ENCODE measurements around the gene FBP2.

Gene FBP2

DNA sequence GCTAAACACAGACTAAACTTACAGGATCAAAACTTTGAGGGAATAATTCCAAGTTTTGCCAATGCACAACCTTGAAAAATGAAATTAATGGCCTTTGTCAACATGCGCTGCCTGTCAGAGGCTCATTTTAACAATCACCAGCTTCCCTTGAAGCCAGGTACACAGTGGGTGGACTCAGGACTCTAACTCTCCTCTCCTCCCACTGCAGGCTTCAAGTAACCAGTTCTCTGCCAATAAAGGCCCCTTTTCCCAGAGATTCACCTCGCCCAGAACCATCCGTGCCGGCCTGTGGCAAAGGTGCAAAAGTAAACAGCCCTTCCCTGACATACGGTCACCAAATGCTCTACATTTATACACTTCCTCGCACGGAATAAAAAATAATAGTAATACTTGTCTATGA is 18.4 kb upstream of the FBP2 start:
- CTCF ChIA-PET, result no interaction called here
- POLR2A ChIA-PET, result no interaction called here
- no peaks in the 10 kb centered on the region for H3K4me1 ChIP-seq (ENCODE audit: control insufficient read depth, insufficient read depth, low read length)
- no peak overlapping the region for H3K27ac ChIP-seq (ENCODE audit: extremely low read depth, low read depth, low read length)
- H3K9me3 ChIP-seq (ENCODE audit: control insufficient read depth, insufficient read depth, low read depth, low read length), result no peaks in the 10 kb centered on the region
- no peaks in the 10 kb centered on the region for H3K36me3 ChIP-seq (ENCODE audit: control insufficient read depth in 2 of 2, insufficient read depth in 1 of 2, low read length in 2 of 2)
- H3K4me3 ChIP-seq (ENCODE audit: low read depth, low read length), result no peak overlapping the region
- TF ChIP-seq, protein P1, sequence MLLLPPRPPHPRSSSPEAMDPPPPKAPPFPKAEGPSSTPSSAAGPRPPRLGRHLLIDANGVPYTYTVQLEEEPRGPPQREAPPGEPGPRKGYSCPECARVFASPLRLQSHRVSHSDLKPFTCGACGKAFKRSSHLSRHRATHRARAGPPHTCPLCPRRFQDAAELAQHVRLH (tag by site-specific recombination; IDR thresholded peaks at IDR 0.05), result no peak
- TF ChIP-seq ZNF76 (tag by site-specific recombination; IDR thresholded peaks at IDR 0.05; ENCODE audit: borderline replicate concordance, low read depth) (no peak), ZNF169 (tag by site-specific recombination; IDR thresholded peaks at IDR 0.05) (no peak), KLF10 (tag by site-specific recombination; IDR thresholded peaks at IDR 0.05) (no peak), ZFP37 (tag by site-specific recombination; IDR thresholded peaks at IDR 0.05) (no peak), ZNF571 (tag by site-specific recombination; IDR thresholded peaks at IDR 0.05) (no peak)
- TF ChIP-seq, protein P2, sequence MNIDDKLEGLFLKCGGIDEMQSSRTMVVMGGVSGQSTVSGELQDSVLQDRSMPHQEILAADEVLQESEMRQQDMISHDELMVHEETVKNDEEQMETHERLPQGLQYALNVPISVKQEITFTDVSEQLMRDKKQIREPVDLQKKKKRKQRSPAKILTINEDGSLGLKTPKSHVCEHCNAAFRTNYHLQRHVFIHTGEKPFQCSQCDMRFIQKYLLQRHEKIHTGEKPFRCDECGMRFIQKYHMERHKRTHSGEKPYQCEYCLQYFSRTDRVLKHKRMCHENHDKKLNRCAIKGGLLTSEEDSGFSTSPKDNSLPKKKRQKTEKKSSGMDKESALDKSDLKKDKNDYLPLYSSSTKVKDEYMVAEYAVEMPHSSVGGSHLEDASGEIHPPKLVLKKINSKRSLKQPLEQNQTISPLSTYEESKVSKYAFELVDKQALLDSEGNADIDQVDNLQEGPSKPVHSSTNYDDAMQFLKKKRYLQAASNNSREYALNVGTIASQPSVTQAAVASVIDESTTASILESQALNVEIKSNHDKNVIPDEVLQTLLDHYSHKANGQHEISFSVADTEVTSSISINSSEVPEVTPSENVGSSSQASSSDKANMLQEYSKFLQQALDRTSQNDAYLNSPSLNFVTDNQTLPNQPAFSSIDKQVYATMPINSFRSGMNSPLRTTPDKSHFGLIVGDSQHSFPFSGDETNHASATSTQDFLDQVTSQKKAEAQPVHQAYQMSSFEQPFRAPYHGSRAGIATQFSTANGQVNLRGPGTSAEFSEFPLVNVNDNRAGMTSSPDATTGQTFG (tag by site-specific recombination; IDR thresholded peaks at IDR 0.05; ENCODE audit: borderline replicate concordance), result no peak
- TF ChIP-seq, protein P3, sequence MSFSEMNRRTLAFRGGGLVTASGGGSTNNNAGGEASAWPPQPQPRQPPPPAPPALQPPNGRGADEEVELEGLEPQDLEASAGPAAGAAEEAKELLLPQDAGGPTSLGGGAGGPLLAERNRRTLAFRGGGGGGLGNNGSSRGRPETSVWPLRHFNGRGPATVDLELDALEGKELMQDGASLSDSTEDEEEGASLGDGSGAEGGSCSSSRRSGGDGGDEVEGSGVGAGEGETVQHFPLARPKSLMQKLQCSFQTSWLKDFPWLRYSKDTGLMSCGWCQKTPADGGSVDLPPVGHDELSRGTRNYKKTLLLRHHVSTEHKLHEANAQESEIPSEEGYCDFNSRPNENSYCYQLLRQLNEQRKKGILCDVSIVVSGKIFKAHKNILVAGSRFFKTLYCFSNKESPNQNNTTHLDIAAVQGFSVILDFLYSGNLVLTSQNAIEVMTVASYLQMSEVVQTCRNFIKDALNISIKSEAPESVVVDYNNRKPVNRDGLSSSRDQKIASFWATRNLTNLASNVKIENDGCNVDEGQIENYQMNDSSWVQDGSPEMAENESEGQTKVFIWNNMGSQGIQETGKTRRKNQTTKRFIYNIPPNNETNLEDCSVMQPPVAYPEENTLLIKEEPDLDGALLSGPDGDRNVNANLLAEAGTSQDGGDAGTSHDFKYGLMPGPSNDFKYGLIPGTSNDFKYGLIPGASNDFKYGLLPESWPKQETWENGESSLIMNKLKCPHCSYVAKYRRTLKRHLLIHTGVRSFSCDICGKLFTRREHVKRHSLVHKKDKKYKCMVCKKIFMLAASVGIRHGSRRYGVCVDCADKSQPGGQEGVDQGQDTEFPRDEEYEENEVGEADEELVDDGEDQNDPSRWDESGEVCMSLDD (tag by site-specific recombination; IDR thresholded peaks at IDR 0.05), result no peak

DNA sequence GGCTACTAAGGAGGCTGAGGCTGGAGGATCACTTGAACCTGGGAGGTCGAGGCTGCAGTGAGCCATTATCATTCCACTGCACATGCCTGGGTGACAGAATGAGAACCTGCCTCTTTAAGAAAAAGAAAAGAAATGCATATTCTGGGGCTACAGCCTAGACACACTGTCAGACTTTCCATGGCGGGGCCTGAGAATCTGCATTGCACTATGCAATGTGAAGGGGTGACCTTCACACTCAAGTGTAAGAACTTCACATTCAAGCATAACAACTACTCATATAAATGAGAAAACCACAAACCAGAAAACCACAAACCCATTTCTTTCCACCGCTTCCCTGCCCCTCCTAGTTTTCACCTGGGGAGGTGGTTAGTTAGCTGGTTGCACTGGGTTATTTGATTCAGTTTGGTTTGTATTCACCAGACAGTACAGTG is 18.0 kb upstream of the FBP2 start:
- CTCF ChIA-PET, result interaction anchor here (0.9 kb wide), 1 partner anchor 11 kb away, joined by 4 read pairs; no protein-coding TSS in a partner anchor
- Histone ChIP-seq H3K36me3 (ENCODE audit: control insufficient read depth in 2 of 2, insufficient read depth in 1 of 2, low read length in 2 of 2) (no peaks in the 10 kb centered on the region), H3K4me3 (ENCODE audit: low read depth, low read length) (no peak overlapping the region), H3K27ac (ENCODE audit: extremely low read depth, low read depth, low read length) (no peak overlapping the region), H3K4me1 (ENCODE audit: control insufficient read depth, insufficient read depth, low read length) (no peaks in the 10 kb centered on the region), H3K9me3 (ENCODE audit: control insufficient read depth, insufficient read depth, low read depth, low read length) (no peaks in the 10 kb centered on the region)
- POLR2A ChIA-PET, result no interaction called here
- TF ChIP-seq KLF1 (tag by site-specific recombination; IDR thresholded peaks at IDR 0.05), result no peak
- no peak for TF ChIP-seq ZBTB7A (tag by site-specific recombination; IDR thresholded peaks at IDR 0.05; ENCODE audit: low read depth)
- TF ChIP-seq, protein P4, sequence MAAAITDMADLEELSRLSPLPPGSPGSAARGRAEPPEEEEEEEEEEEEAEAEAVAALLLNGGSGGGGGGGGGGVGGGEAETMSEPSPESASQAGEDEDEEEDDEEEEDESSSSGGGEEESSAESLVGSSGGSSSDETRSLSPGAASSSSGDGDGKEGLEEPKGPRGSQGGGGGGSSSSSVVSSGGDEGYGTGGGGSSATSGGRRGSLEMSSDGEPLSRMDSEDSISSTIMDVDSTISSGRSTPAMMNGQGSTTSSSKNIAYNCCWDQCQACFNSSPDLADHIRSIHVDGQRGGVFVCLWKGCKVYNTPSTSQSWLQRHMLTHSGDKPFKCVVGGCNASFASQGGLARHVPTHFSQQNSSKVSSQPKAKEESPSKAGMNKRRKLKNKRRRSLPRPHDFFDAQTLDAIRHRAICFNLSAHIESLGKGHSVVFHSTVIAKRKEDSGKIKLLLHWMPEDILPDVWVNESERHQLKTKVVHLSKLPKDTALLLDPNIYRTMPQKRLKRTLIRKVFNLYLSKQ (tag by site-specific recombination; IDR thresholded peaks at IDR 0.05; ENCODE audit: borderline replicate concordance), result no peak
- no peak for TF ChIP-seq ZNF626 (tag by site-specific recombination; IDR thresholded peaks at IDR 0.05)
- TF ChIP-seq, protein P5, sequence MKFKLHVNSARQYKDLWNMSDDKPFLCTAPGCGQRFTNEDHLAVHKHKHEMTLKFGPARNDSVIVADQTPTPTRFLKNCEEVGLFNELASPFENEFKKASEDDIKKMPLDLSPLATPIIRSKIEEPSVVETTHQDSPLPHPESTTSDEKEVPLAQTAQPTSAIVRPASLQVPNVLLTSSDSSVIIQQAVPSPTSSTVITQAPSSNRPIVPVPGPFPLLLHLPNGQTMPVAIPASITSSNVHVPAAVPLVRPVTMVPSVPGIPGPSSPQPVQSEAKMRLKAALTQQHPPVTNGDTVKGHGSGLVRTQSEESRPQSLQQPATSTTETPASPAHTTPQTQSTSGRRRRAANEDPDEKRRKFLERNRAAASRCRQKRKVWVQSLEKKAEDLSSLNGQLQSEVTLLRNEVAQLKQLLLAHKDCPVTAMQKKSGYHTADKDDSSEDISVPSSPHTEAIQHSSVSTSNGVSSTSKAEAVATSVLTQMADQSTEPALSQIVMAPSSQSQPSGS (tag by site-specific recombination; IDR thresholded peaks at IDR 0.05; ENCODE audit: low read depth), result no peak
- no peak for TF ChIP-seq OSR2 (tag by site-specific recombination; IDR thresholded peaks at IDR 0.05)
- no peak for TF ChIP-seq MEIS1 (CRISPR knock-in tag; IDR thresholded peaks at IDR 0.05; ENCODE audit: borderline replicate concordance)
- TF ChIP-seq, protein P6, sequence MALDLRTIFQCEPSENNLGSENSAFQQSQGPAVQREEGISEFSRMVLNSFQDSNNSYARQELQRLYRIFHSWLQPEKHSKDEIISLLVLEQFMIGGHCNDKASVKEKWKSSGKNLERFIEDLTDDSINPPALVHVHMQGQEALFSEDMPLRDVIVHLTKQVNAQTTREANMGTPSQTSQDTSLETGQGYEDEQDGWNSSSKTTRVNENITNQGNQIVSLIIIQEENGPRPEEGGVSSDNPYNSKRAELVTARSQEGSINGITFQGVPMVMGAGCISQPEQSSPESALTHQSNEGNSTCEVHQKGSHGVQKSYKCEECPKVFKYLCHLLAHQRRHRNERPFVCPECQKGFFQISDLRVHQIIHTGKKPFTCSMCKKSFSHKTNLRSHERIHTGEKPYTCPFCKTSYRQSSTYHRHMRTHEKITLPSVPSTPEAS (tag by site-specific recombination; IDR thresholded peaks at IDR 0.05), result no peak
- no peak for TF ChIP-seq ZBTB1 (tag by site-specific recombination; IDR thresholded peaks at IDR 0.05)
- TF ChIP-seq, protein P7, sequence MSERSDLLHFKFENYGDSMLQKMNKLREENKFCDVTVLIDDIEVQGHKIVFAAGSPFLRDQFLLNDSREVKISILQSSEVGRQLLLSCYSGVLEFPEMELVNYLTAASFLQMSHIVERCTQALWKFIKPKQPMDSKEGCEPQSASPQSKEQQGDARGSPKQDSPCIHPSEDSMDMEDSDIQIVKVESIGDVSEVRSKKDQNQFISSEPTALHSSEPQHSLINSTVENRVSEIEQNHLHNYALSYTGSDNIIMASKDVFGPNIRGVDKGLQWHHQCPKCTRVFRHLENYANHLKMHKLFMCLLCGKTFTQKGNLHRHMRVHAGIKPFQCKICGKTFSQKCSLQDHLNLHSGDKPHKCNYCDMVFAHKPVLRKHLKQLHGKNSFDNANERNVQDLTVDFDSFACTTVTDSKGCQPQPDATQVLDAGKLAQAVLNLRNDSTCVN (tag by site-specific recombination; optimal IDR thresholded peaks at IDR 0.05), result no peak
- TF ChIP-seq ZNF2 (tag by site-specific recombination; IDR thresholded peaks at IDR 0.05), result no peak
- no peak for TF ChIP-seq ZNF202 (tag by site-specific recombination; IDR thresholded peaks at IDR 0.05; ENCODE audit: borderline replicate concordance)
- TF ChIP-seq ZNF433 (tag by site-specific recombination; IDR thresholded peaks at IDR 0.05; ENCODE audit: low read depth), result no peak
- no peak for TF ChIP-seq ZXDB (tag by site-specific recombination; IDR thresholded peaks at IDR 0.05)
- TF ChIP-seq ZNF560 (tag by site-specific recombination; IDR thresholded peaks at IDR 0.05; ENCODE audit: borderline replicate concordance), result no peak
- no peak for TF ChIP-seq ZNF394 (tag by site-specific recombination; IDR thresholded peaks at IDR 0.05; ENCODE audit: borderline replicate concordance)
- TF ChIP-seq ZNF596 (tag by site-specific recombination; IDR thresholded peaks at IDR 0.05), result no peak
